Neural crest cell (in vitro differentiated cells): ENCODE measurements around the gene TNFAIP8L3. TPM values are rescaled to one million over a fixed set of nuclear protein-coding genes. Genes with fewer than 3 reads are reported as not detected.

Experiments used
- DNase-seq: peaks from one replicate; pipeline ENCODE4 v3.0.0; 2021; ENCODE audit warnings: low read depth, mixed read lengths, low spot score
- H3K27ac Mint-ChIP-seq: one replicate; pipeline ENCODE4 v1.8.0; 2021; ENCODE audit warnings: mild to moderate bottlenecking, mixed read lengths; ENCODE audit not compliant: unreplicated experiment
- H3K27me3 Mint-ChIP-seq: 2 replicates; pipeline ENCODE4 v1.8.0; 2021; ENCODE audit warnings: low read depth, mild to moderate bottlenecking, mixed read lengths
- H3K36me3 Mint-ChIP-seq: 2 replicates; pipeline ENCODE4 v1.8.0; 2021; ENCODE audit warnings: low read depth, mild to moderate bottlenecking, mixed read lengths
- H3K4me1 Mint-ChIP-seq: 2 replicates; pipeline ENCODE4 v1.8.0; 2021; ENCODE audit warnings: mixed read lengths
- H3K4me3 Mint-ChIP-seq: one replicate; pipeline ENCODE4 v1.8.0; 2021; ENCODE audit warnings: mild to moderate bottlenecking, mixed read lengths
- H3K9me3 Mint-ChIP-seq: 2 replicates; pipeline ENCODE4 v1.8.0; 2021; ENCODE audit warnings: mixed read lengths
- total RNA-seq: library from RNA; stranded (reverse); gene quantifications from 2 replicates; pipeline ENCODE4 v1.2.1, GENCODE V29; 2021
- TF ChIP-seq, protein P1 (sequence below): fragments of 200-600 bp; sonication (generic); conservative IDR thresholded peaks from 2 replicates; pipeline ENCODE4 v1.5.0; 2021; ENCODE audit warnings: antibody characterized with exemption, mild to moderate bottlenecking

TNFAIP8L3 gene
- total RNA-seq, 1 donor from 2014 or later, result not detected

- H3K27ac Mint-ChIP-seq, result no peak overlapping the region
- TF ChIP-seq, protein P1, sequence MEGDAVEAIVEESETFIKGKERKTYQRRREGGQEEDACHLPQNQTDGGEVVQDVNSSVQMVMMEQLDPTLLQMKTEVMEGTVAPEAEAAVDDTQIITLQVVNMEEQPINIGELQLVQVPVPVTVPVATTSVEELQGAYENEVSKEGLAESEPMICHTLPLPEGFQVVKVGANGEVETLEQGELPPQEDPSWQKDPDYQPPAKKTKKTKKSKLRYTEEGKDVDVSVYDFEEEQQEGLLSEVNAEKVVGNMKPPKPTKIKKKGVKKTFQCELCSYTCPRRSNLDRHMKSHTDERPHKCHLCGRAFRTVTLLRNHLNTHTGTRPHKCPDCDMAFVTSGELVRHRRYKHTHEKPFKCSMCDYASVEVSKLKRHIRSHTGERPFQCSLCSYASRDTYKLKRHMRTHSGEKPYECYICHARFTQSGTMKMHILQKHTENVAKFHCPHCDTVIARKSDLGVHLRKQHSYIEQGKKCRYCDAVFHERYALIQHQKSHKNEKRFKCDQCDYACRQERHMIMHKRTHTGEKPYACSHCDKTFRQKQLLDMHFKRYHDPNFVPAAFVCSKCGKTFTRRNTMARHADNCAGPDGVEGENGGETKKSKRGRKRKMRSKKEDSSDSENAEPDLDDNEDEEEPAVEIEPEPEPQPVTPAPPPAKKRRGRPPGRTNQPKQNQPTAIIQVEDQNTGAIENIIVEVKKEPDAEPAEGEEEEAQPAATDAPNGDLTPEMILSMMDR, result no peak
- DNase-seq, result no peak
Observed at GRCh38 chr15:51121631-51122225, 27.0 kb upstream of the TNFAIP8L3 start.

GRCh38 chr15:51121118-51121517 is 26.4 kb upstream of the TNFAIP8L3 start:
- Mint-ChIP-seq H3K27me3 (no peaks in the 10 kb centered on the region), H3K9me3 (peaks cover 3% of the 10 kb centered on the region), H3K36me3 (no peaks in the 10 kb centered on the region), H3K4me3 (no peak overlapping the region), H3K4me1 (no peaks in the 10 kb centered on the region), H3K27ac (no peak overlapping the region)
- TF ChIP-seq, protein P1, result no peak
- DNase-seq, result no peak

More at GRCh38 chr15:51121631-51122225, 27.0 kb upstream of the TNFAIP8L3 start:
- H3K27me3 Mint-ChIP-seq, result no peaks in the 10 kb centered on the region
- no peaks in the 10 kb centered on the region for H3K36me3 Mint-ChIP-seq
- peaks cover 3% of the 10 kb centered on the region for H3K9me3 Mint-ChIP-seq
- no peak overlapping the region for H3K4me3 Mint-ChIP-seq
- no peaks in the 10 kb centered on the region for H3K4me1 Mint-ChIP-seq

DNA sequence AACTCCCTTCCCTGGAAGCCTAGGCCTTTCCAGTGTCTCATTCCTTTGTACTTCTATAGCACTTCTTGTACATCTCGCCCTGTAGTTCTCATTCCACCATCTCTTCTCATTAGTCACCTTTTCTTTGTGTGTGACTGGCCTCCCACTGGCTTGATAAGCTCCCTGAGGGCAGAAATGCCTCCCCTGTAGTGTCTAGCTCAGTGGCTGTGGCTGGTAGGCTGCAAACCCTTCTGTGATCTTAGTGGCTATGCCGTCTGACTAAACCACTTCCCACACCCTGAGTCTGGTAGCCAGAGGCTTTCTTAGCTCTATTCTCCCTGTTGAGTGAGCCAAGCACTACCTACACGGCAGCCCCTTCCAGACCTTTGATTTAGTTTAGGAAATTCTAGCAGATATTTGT is 24.4 kb upstream of the TNFAIP8L3 start:
- Mint-ChIP-seq H3K27ac (no peak overlapping the region), H3K9me3 (no peaks in the 10 kb centered on the region), H3K27me3 (no peaks in the 10 kb centered on the region), H3K4me1 (no peaks in the 10 kb centered on the region), H3K4me3 (no peak overlapping the region), H3K36me3 (no peaks in the 10 kb centered on the region)
- no peak for DNase-seq
- TF ChIP-seq, protein P1, result no peak

DNA sequence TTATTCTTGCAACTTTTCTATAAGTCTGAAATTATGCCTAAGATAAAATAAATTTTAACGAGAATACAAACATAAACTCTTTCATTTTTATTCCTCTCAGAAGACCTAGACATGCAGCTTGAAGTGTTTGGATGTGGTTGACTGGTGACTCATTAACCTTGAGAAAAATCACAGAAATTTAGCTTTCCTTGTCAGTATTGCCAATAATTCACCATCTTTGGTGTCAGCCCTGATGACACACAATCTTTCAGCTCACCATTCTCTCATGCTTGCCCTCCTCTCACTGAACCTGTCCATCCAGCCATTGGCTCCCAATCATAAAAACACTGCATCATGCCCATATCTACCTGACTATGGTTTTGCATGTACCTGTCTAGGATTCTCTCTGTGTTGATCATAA is 22.6 kb upstream of the TNFAIP8L3 start:
- no peak overlapping the region for H3K4me3 Mint-ChIP-seq
- H3K9me3 Mint-ChIP-seq, result no peaks in the 10 kb centered on the region
- H3K27ac Mint-ChIP-seq, result no peak overlapping the region
- TF ChIP-seq, protein P1, result no peak
- H3K36me3 Mint-ChIP-seq, result no peaks in the 10 kb centered on the region
- no peaks in the 10 kb centered on the region for H3K4me1 Mint-ChIP-seq
- DNase-seq, result no peak
- H3K27me3 Mint-ChIP-seq, result no peaks in the 10 kb centered on the region

- H3K27me3 Mint-ChIP-seq, result peaks cover 3% of the 10 kb centered on the region
- H3K27ac Mint-ChIP-seq, result no peak overlapping the region
- no peaks in the 10 kb centered on the region for H3K36me3 Mint-ChIP-seq
- no peak overlapping the region for H3K4me3 Mint-ChIP-seq
- no peaks in the 10 kb centered on the region for H3K9me3 Mint-ChIP-seq
- TF ChIP-seq, protein P1, result no peak
- H3K4me1 Mint-ChIP-seq, result no peaks in the 10 kb centered on the region
- DNase-seq, result no peak
Observed at GRCh38 chr15:51114437-51115119, 19.9 kb upstream of the TNFAIP8L3 start.
